H9 (cell line): Measurements from ENCODE around the gene SIAH2. TPM values are rescaled to one million over a fixed set of nuclear protein-coding genes. Genes with fewer than 3 reads are reported as not detected.

Source experiments
- DNase-seq: peaks from one replicate; pipeline ENCODE4 v3.0.0-alpha.2; 2017
- H2AFZ ChIP-seq: one replicate; pipeline ENCODE4 v1.6.1; 2013; ENCODE audit warnings: mild to moderate bottlenecking, low read length, control low read depth, moderate library complexity
- H2AK5ac ChIP-seq: 2 replicates; pipeline ENCODE4 v1.6.1; 2013; ENCODE audit warnings: low read length, control low read depth, mixed read lengths; ENCODE audit not compliant: insufficient read length
- H2BK120ac ChIP-seq: one replicate; pipeline ENCODE4 v1.6.1; 2013; ENCODE audit warnings: low read depth, mild to moderate bottlenecking, low read length, control low read depth, inconsistent platforms; ENCODE audit not compliant: poor library complexity, severe bottlenecking
- H2BK12ac ChIP-seq: 2 replicates; pipeline ENCODE4 v1.6.1; 2013; ENCODE audit warnings: low read length, control low read depth, mixed read lengths, low read depth; ENCODE audit not compliant: insufficient read length
- H2BK15ac ChIP-seq: 2 replicates; pipeline ENCODE4 v1.6.1; 2013; ENCODE audit warnings: low read depth, low read length, control low read depth
- H2BK20ac ChIP-seq: one replicate; pipeline ENCODE4 v1.6.1; 2013; ENCODE audit warnings: low read depth, mild to moderate bottlenecking, low read length, control low read depth, inconsistent platforms; ENCODE audit not compliant: poor library complexity, severe bottlenecking
- H2BK5ac ChIP-seq: 2 replicates; pipeline ENCODE4 v1.6.1; 2013; ENCODE audit warnings: low read length, control low read depth, mixed read lengths; ENCODE audit not compliant: insufficient read length
- H3K14ac ChIP-seq: 2 replicates; pipeline ENCODE4 v1.6.1; 2013; ENCODE audit warnings: low read length, control low read depth; ENCODE audit not compliant: insufficient read depth
- H3K18ac ChIP-seq: 2 replicates; pipeline ENCODE4 v1.6.1; 2013; ENCODE audit warnings: low read depth, mild to moderate bottlenecking, mixed read lengths, low read length, control low read depth; ENCODE audit not compliant: insufficient read length
- H3K23ac ChIP-seq: 2 replicates; pipeline ENCODE4 v1.6.1; 2013; ENCODE audit warnings: low read length, control low read depth, mixed read lengths, low read depth; ENCODE audit not compliant: insufficient read length
- H3K23me2 ChIP-seq: 2 replicates; pipeline ENCODE4 v1.6.1; 2013; ENCODE audit warnings: low read depth, mild to moderate bottlenecking, mixed read lengths, low read length, control low read depth; ENCODE audit not compliant: insufficient read length, poor library complexity, severe bottlenecking
- H3K27ac ChIP-seq: 2 replicates; pipeline ENCODE4 v1.5.1; 2013; ENCODE audit warnings: low read length, control low read depth, mixed read lengths, low read depth; ENCODE audit not compliant: insufficient read length
- H3K27me3 ChIP-seq: 2 replicates; pipeline ENCODE4 v1.6.1; 2013; ENCODE audit warnings: low read length, control low read depth, inconsistent platforms; ENCODE audit not compliant: insufficient read depth
- H3K4ac ChIP-seq: 2 replicates; pipeline ENCODE4 v1.6.1; 2013; ENCODE audit warnings: low read depth, mild to moderate bottlenecking, control low read depth, inconsistent platforms, low read length, moderate library complexity
- H3K4me1 ChIP-seq: 2 replicates; pipeline ENCODE4 v1.6.1; 2013; ENCODE audit warnings: low read length, control low read depth, inconsistent platforms; ENCODE audit not compliant: insufficient read depth
- H3K4me2 ChIP-seq: 2 replicates; pipeline ENCODE4 v1.6.1; 2013; ENCODE audit warnings: low read length, control low read depth, mixed read lengths; ENCODE audit not compliant: insufficient read length, insufficient read depth
- H3K56ac ChIP-seq: 2 replicates; pipeline ENCODE4 v1.6.1; 2013; ENCODE audit warnings: low read depth, mild to moderate bottlenecking, mixed read lengths, low read length, control low read depth; ENCODE audit not compliant: insufficient read length
- H3K79me1 ChIP-seq: 2 replicates; pipeline ENCODE4 v1.6.1; 2013; ENCODE audit warnings: low read depth, mild to moderate bottlenecking, moderate library complexity, low read length, control low read depth, inconsistent platforms; ENCODE audit not compliant: insufficient read depth, poor library complexity, severe bottlenecking
- H3K79me2 ChIP-seq: 2 replicates; pipeline ENCODE4 v1.6.1; 2013; ENCODE audit warnings: low read length, control low read depth, inconsistent platforms; ENCODE audit not compliant: insufficient read depth
- H3K9ac ChIP-seq: 2 replicates; pipeline ENCODE4 v1.6.1; 2013; ENCODE audit warnings: low read length, control low read depth, mixed read lengths; ENCODE audit not compliant: insufficient read length; ENCODE audit errors: extremely low read depth
- H3K9me3 ChIP-seq: one replicate; pipeline ENCODE4 v1.6.1; 2013; ENCODE audit warnings: low read depth, low read length, inconsistent platforms; ENCODE audit not compliant: control insufficient read depth
- H3T11ph ChIP-seq: one replicate; pipeline ENCODE4 v1.6.1; 2013; ENCODE audit warnings: mild to moderate bottlenecking, low read length, control low read depth, inconsistent platforms
- H4K20me1 ChIP-seq: one replicate; pipeline ENCODE4 v1.6.1; 2013; ENCODE audit not compliant: control insufficient read depth, insufficient read length, insufficient read depth
- H4K5ac ChIP-seq: 2 replicates; pipeline ENCODE4 v1.6.1; 2013; ENCODE audit warnings: low read depth, mild to moderate bottlenecking, mixed read lengths, low read length, control low read depth; ENCODE audit not compliant: insufficient read length
- H4K8ac ChIP-seq: replicated peaks from 2 replicates; pipeline ENCODE4 v1.6.1; 2013; ENCODE audit warnings: low read length, control low read depth, mixed read lengths, low read depth; ENCODE audit not compliant: insufficient read length
- H4K91ac ChIP-seq: 2 replicates; pipeline ENCODE4 v1.6.1; 2013; ENCODE audit warnings: low read depth, mild to moderate bottlenecking, moderate library complexity, mixed read lengths, low read length, control low read depth; ENCODE audit not compliant: insufficient read length
- H3K27ac Mint-ChIP-seq, 3 experiments: 2 replicates in 2 of 3; 3 replicates in 1 of 3; pipeline ENCODE4 v1.8.0; 2020 to 2021; ENCODE audit warnings: mixed read lengths in 3 of 3, mild to moderate bottlenecking in 1 of 3, moderate library complexity in 1 of 3
- H3K27me3 Mint-ChIP-seq: 2 replicates; pipeline ENCODE4 v1.8.0; 2021; ENCODE audit warnings: low read depth, mild to moderate bottlenecking, moderate library complexity, mixed read lengths
- H3K36me3 Mint-ChIP-seq, 3 experiments: 2 replicates in 2 of 3; 3 replicates in 1 of 3; pipeline ENCODE4 v1.8.0; 2020 to 2021; ENCODE audit warnings: low read depth in 3 of 3, mixed read lengths in 3 of 3; ENCODE audit not compliant: insufficient read depth in 1 of 3
- H3K4me1 Mint-ChIP-seq, 2 experiments: 2 replicates each; pipeline ENCODE4 v1.8.0; 2020; ENCODE audit warnings: mixed read lengths in 2 of 2
- H3K4me3 Mint-ChIP-seq, 2 experiments: 2 replicates in 1 of 2; 3 replicates in 1 of 2; pipeline ENCODE4 v1.8.0; 2020 to 2021; ENCODE audit warnings: mild to moderate bottlenecking in 2 of 2, mixed read lengths in 2 of 2, moderate library complexity in 1 of 2
- H3K9me3 Mint-ChIP-seq, 2 experiments: 2 replicates in 1 of 2; 3 replicates in 1 of 2; pipeline ENCODE4 v1.8.0; 2020; ENCODE audit warnings: mild to moderate bottlenecking in 2 of 2, mixed read lengths in 2 of 2, moderate library complexity in 1 of 2
- CTCF ChIP-seq: fragments of 200-600 bp; sonication (generic); conservative IDR thresholded peaks from 3 replicates; pipeline ENCODE4 v1.8.0; 2021; ENCODE audit warnings: antibody characterized with exemption, mild to moderate bottlenecking
- WGBS: extraction: QIAGEN DNeasy Blood & Tissue Kit; methylation state at CpG from one replicate; pipeline ENCODE4 v1.1.7; 2013; ENCODE audit warnings: missing lambda C conversion rate, low lambda C conversion rate, mixed read lengths; ENCODE audit not compliant: insufficient read length; ENCODE audit errors: extremely low coverage; 5-methylcytosine and 5-hydroxymethylcytosine counted together
- total RNA-seq: library from RNA; stranded (reverse); gene quantifications from 2 replicates; pipeline ENCODE4 v1.2.1, GENCODE V29; 2021

The SIAH2 gene
- total RNA-seq, 1 experiment from 2014 or later: 17.4 TPM

- Histone ChIP-seq H3K4me1 (0 out of 2 replicates have a peak, but pooled peaks cover 4% of the 10 kb centered on the region), H4K20me1 (no peaks in the 10 kb centered on the region), H2AK5ac (no peak overlapping the region), H3K4me2 (no peak overlapping the region), H4K8ac (no peak overlapping the region), H3K27ac (no peak overlapping the region), H4K91ac (no peak overlapping the region), H2BK20ac (no peak overlapping the region), H3K9ac (no peak overlapping the region), H3K23ac (no peak overlapping the region), H4K5ac (no peak overlapping the region), H3K56ac (no peak overlapping the region), H3K4ac (no peak overlapping the region), H3K79me2 (no peaks in the 10 kb centered on the region), H3K27me3 (no peaks in the 10 kb centered on the region), H2BK120ac (no peak overlapping the region), H2AFZ (no peak overlapping the region), H3K9me3 (no peaks in the 10 kb centered on the region), H3K23me2 (no peaks in the 10 kb centered on the region), H3K79me1 (no peaks in the 10 kb centered on the region), H3K18ac (no peak overlapping the region), H3K14ac (no peak overlapping the region), H3T11ph (no peak overlapping the region), H2BK5ac (no peak overlapping the region), H2BK15ac (no peak overlapping the region), H2BK12ac (no peak overlapping the region)
- H3K36me3 Mint-ChIP-seq: no peaks in the 10 kb centered on the region
- H3K4me1 Mint-ChIP-seq: peaks cover 40 to 48% of the 10 kb centered on the region in 2 experiments
- DNase-seq: no peak
- no CpG with 5 or more reads among the region's 8 CpGs for WGBS
- no peak overlapping the region for H3K4me3 Mint-ChIP-seq
- H3K9me3 Mint-ChIP-seq: no peaks in the 10 kb centered on the region
- H3K27ac Mint-ChIP-seq: peak overlapping the region; percentile 34 to 82 (median 36); a peak in 4 of 7 replicates
- TF ChIP-seq CTCF: no peak; the same call in 2 of the 3 replicates
- H3K27me3 Mint-ChIP-seq: no peaks in the 10 kb centered on the region
Measured at GRCh38 chr3:150733373-150733935, 29.5 kb downstream of the SIAH2 start.
